GM23338 (cell line): ENCODE results near the gene GIPC2. TPM values are rescaled to one million over a fixed set of nuclear protein-coding genes. Genes with fewer than 3 reads are reported as not detected.

Source experiments
- ATAC-seq: fragments of 200-7000 bp; cut with Tn5 transposase; 3 replicates; pipeline ENCODE4 v1.9.1; 2020
- DNase-seq: peaks from one replicate; pipeline ENCODE4 v3.0.0-alpha.2; 2015; ENCODE audit warnings: low spot score
- H2AFZ ChIP-seq: fragments of 200-600 bp; sonication (generic); 2 replicates; pipeline ENCODE4 v1.8.0; 2016; ENCODE audit warnings: antibody characterized with exemption, mild to moderate bottlenecking, moderate library complexity
- H3F3A ChIP-seq: fragments of 200-600 bp; sonication (generic); replicated peaks from 2 replicates; pipeline ENCODE4 v1.8.0; 2017; ENCODE audit warnings: antibody characterized with exemption, mixed run types, low read depth
- H3K27ac ChIP-seq: fragments of 200-600 bp; sonication (generic); 2 replicates; pipeline ENCODE4 v1.6.1; 2016; ENCODE audit warnings: low read depth
- H3K27me3 ChIP-seq: fragments of 200-600 bp; sonication (generic); 2 replicates; pipeline ENCODE4 v1.8.0; 2016; ENCODE audit warnings: mild to moderate bottlenecking, mixed run types, moderate library complexity; ENCODE audit not compliant: insufficient read depth
- H3K36me3 ChIP-seq: fragments of 200-600 bp; sonication (generic); 2 replicates; pipeline ENCODE4 v1.8.0; 2016; ENCODE audit warnings: mild to moderate bottlenecking; ENCODE audit not compliant: insufficient read depth
- H3K4me1 ChIP-seq: fragments of 200-600 bp; sonication (generic); 2 replicates; pipeline ENCODE4 v1.8.0; 2016; ENCODE audit warnings: mild to moderate bottlenecking, moderate library complexity; ENCODE audit not compliant: insufficient read depth
- H3K4me2 ChIP-seq: fragments of 200-600 bp; sonication (generic); 2 replicates; pipeline ENCODE4 v1.7.1; 2017; ENCODE audit warnings: mixed run types
- H3K4me3 ChIP-seq: fragments of 200-600 bp; sonication (generic); 2 replicates; pipeline ENCODE4 v1.6.1; 2016; ENCODE audit warnings: mixed run types
- H3K79me2 ChIP-seq: fragments of 200-600 bp; sonication (generic); replicated peaks from 2 replicates; pipeline ENCODE4 v1.8.0; 2017; ENCODE audit warnings: mild to moderate bottlenecking; ENCODE audit not compliant: insufficient read depth
- H3K9me2 ChIP-seq: fragments of 200-600 bp; sonication (generic); 2 replicates; pipeline ENCODE4 v1.8.0; 2017; ENCODE audit not compliant: insufficient read depth
- H4K20me1 ChIP-seq: fragments of 200-600 bp; sonication (generic); replicated peaks from 2 replicates; pipeline ENCODE4 v1.8.0; 2017; ENCODE audit warnings: mild to moderate bottlenecking; ENCODE audit not compliant: insufficient read depth
- H3K27ac Mint-ChIP-seq: 2 replicates; pipeline ENCODE4 v1.8.0; 2020; ENCODE audit warnings: inconsistent platforms, mild to moderate bottlenecking, moderate library complexity, mixed read lengths
- H3K27me3 Mint-ChIP-seq: 3 replicates; pipeline ENCODE4 v1.8.0; 2022; ENCODE audit warnings: low read depth, mild to moderate bottlenecking, moderate library complexity, mixed read lengths, inconsistent platforms; ENCODE audit not compliant: insufficient read depth, poor library complexity
- H3K36me3 Mint-ChIP-seq: 3 replicates; pipeline ENCODE4 v1.8.0; 2021; ENCODE audit warnings: low read depth, mild to moderate bottlenecking, inconsistent platforms, moderate library complexity, mixed read lengths
- H3K4me1 Mint-ChIP-seq: 3 replicates; pipeline ENCODE4 v1.8.0; 2020; ENCODE audit warnings: mild to moderate bottlenecking, inconsistent platforms, mixed read lengths
- H3K4me3 Mint-ChIP-seq: 3 replicates; pipeline ENCODE4 v1.8.0; 2021; ENCODE audit warnings: moderate library complexity, mild to moderate bottlenecking, inconsistent platforms, mixed read lengths
- H3K9me3 Mint-ChIP-seq: 3 replicates; pipeline ENCODE4 v1.8.0; 2020; ENCODE audit warnings: moderate library complexity, mild to moderate bottlenecking, inconsistent platforms, mixed read lengths
- CREB1 ChIP-seq: fragments of 250-450 bp; sonication (Bioruptor Pico); IDR thresholded peaks from 2 replicates; pipeline ENCODE4 v1.5.0; 2020; ENCODE audit warnings: low read depth, mild to moderate bottlenecking, moderate library complexity
- EZH2 ChIP-seq: fragments of 200-600 bp; sonication (generic); IDR thresholded peaks from one replicate; pipeline ENCODE4 v1.8.0; 2017; ENCODE audit warnings: antibody characterized with exemption, mild to moderate bottlenecking, low read depth; ENCODE audit not compliant: unreplicated experiment
- EZH2phosphoT487 ChIP-seq: fragments of 200-600 bp; sonication (generic); IDR thresholded peaks from one replicate; pipeline ENCODE4 v1.8.1; 2018; ENCODE audit warnings: antibody characterized with exemption; ENCODE audit not compliant: unreplicated experiment
- NANOG ChIP-seq: IDR thresholded peaks from 2 replicates; pipeline ENCODE4 v1.6.1; 2016; ENCODE audit warnings: antibody characterized with exemption, borderline replicate concordance
- REST ChIP-seq: IDR thresholded peaks from one replicate; pipeline ENCODE4 v1.6.1; 2018; ENCODE audit warnings: antibody characterized with exemption; ENCODE audit not compliant: unreplicated experiment
- STAT1 ChIP-seq: IDR thresholded peaks from one replicate; pipeline ENCODE4 v1.6.1; 2016; ENCODE audit warnings: antibody characterized with exemption; ENCODE audit not compliant: unreplicated experiment
- ZNF331 ChIP-seq: fragments of 250-450 bp; sonication (Bioruptor Pico); IDR thresholded peaks from 2 replicates; pipeline ENCODE4 v1.5.0; 2020; ENCODE audit warnings: low read depth, mild to moderate bottlenecking, moderate library complexity
- polyA plus RNA-seq: library from polyadenylated mRNA; unstranded; fragments of >200 nt; fragmentation: Nextera tagmentation; extraction: Ambion mirVana; gene quantifications from 2 replicates; pipeline ENCODE4 v1.2.1, GENCODE V29; 2016
- total RNA-seq: library from RNA; depleted of rRNA; stranded (reverse); fragments of >200 nt; shearing (Covaris generic); gene quantifications from 2 replicates; pipeline ENCODE4 v1.2.3, GENCODE V29; 2014

Gene GIPC2
- total and polyA plus RNA-seq, 2 experiments from 2014 or later = 1.2 to 1.5 TPM

- no peak overlapping the region for H2AFZ ChIP-seq
- H3K4me1 ChIP-seq = peaks cover 11% of the 10 kb centered on the region
- no peaks in the 10 kb centered on the region for H3K79me2 ChIP-seq
- Mint-ChIP-seq H3K27me3 (no peaks in the 10 kb centered on the region), H3K4me1 (peaks cover 13% of the 10 kb centered on the region), H3K27ac (no peak overlapping the region), H3K36me3 (no peaks in the 10 kb centered on the region), H3K4me3 (no peak overlapping the region), H3K9me3 (0 out of 3 replicates have a peak, but pooled peaks cover 3% of the 10 kb centered on the region)
- H3K4me3 ChIP-seq = no peak overlapping the region
- H3K4me2 ChIP-seq = no peak overlapping the region
- no peak for DNase-seq
- H3F3A ChIP-seq = no peaks in the 10 kb centered on the region
- no peak for ATAC-seq
- H3K27me3 ChIP-seq = no peaks in the 10 kb centered on the region
- H3K36me3 ChIP-seq = no peaks in the 10 kb centered on the region
- no peaks in the 10 kb centered on the region for H4K20me1 ChIP-seq
- H3K27ac ChIP-seq = no peak overlapping the region
- H3K9me2 ChIP-seq = 0 out of 2 replicates have a peak, but pooled peaks cover 4% of the 10 kb centered on the region
- TF ChIP-seq EZH2phosphoT487 (no peak), REST (no peak)
These were observed 111.2 kb downstream of the GIPC2 start for GRCh38 chr1:78156805-78157521.

GRCh38 chr1:78165816-78166215 lies 120.0 kb downstream of the GIPC2 start:
- Mint-ChIP-seq H3K4me1 (no peaks in the 10 kb centered on the region), H3K9me3 (peaks cover 4% of the 10 kb centered on the region; the same call in 1 of the 3 replicates), H3K36me3 (no peaks in the 10 kb centered on the region), H3K27ac (no peak overlapping the region), H3K4me3 (no peak overlapping the region), H3K27me3 (peaks cover 1% of the 10 kb centered on the region)
- Histone ChIP-seq H3K36me3 (no peaks in the 10 kb centered on the region), H3K4me1 (no peaks in the 10 kb centered on the region), H3K4me2 (no peak overlapping the region), H3K9me2 (no peaks in the 10 kb centered on the region; the same call in 1 of the 2 replicates), H3K79me2 (no peaks in the 10 kb centered on the region), H3K27me3 (no peaks in the 10 kb centered on the region), H2AFZ (no peak overlapping the region), H3K27ac (no peak overlapping the region), H3F3A (no peaks in the 10 kb centered on the region), H3K4me3 (no peak overlapping the region), H4K20me1 (no peaks in the 10 kb centered on the region)
- ATAC-seq = no peak
- DNase-seq = no peak
- no peak for TF ChIP-seq NANOG
- TF ChIP-seq STAT1 = no peak
- no peak for TF ChIP-seq EZH2
- TF ChIP-seq CREB1 (CRISPR knock-in tag) = no peak
- TF ChIP-seq ZNF331 = no peak
- TF ChIP-seq REST = no peak
